ENCODE data around the gene DTNB.

DNA sequence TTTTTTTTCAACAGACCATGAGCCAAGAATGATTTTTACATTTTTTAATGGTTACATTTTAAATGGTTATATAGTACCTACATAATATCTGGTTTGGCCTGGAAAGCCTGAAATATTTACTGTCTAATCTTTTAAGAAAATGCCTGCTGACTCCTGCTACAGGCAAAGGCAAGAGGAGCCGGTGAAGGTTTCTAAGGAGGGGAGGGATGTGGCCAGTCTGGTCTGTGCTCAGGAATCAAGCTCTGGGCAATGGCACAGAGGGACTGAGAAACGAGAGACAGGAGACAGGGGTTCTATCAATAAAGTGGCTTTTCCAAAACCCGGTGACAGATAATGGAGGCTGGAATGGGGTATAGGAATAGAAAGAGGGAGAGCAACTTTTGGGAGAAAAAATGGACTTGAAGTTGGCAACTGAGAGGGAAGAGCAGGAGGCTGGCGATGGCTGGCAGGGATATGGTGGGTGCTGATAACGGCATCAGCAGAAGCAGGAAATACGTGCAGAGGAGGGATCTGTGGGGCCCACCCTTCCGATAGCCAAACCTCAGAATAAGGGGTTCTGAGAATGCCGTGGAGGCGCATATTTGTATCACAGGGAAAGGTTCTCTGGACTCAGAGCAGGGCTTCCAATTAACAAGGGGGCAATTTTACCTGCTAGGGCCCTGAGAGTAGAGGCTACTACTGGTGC lies 267.6 kb downstream of the DTNB start:
- no peak for TF ChIP-seq CTCF (IDR thresholded peaks at IDR 0.05)
- TF ChIP-seq FOSL2 (IDR thresholded peaks at IDR 0.05; ENCODE audit: borderline replicate concordance, low read depth): no peak
- no peak for TF ChIP-seq RAD21 (IDR thresholded peaks at IDR 0.05; ENCODE audit: low read length)
- TF ChIP-seq SIN3A (IDR thresholded peaks at IDR 0.05; ENCODE audit: borderline replicate concordance, low read depth, low read length): no peak
- TF ChIP-seq, protein P1, sequence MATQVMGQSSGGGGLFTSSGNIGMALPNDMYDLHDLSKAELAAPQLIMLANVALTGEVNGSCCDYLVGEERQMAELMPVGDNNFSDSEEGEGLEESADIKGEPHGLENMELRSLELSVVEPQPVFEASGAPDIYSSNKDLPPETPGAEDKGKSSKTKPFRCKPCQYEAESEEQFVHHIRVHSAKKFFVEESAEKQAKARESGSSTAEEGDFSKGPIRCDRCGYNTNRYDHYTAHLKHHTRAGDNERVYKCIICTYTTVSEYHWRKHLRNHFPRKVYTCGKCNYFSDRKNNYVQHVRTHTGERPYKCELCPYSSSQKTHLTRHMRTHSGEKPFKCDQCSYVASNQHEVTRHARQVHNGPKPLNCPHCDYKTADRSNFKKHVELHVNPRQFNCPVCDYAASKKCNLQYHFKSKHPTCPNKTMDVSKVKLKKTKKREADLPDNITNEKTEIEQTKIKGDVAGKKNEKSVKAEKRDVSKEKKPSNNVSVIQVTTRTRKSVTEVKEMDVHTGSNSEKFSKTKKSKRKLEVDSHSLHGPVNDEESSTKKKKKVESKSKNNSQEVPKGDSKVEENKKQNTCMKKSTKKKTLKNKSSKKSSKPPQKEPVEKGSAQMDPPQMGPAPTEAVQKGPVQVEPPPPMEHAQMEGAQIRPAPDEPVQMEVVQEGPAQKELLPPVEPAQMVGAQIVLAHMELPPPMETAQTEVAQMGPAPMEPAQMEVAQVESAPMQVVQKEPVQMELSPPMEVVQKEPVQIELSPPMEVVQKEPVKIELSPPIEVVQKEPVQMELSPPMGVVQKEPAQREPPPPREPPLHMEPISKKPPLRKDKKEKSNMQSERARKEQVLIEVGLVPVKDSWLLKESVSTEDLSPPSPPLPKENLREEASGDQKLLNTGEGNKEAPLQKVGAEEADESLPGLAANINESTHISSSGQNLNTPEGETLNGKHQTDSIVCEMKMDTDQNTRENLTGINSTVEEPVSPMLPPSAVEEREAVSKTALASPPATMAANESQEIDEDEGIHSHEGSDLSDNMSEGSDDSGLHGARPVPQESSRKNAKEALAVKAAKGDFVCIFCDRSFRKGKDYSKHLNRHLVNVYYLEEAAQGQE (IDR thresholded peaks at IDR 0.05; ENCODE audit: low read depth, low read length): no peak
- TF ChIP-seq EP300 (IDR thresholded peaks at IDR 0.05; ENCODE audit: borderline replicate concordance in 1 of 2, low read depth in 1 of 2, low read length in 1 of 2): no peak
- no peak for TF ChIP-seq MAX (IDR thresholded peaks at IDR 0.05; ENCODE audit: low read depth)
- TF ChIP-seq EZH2phosphoT487 (IDR thresholded peaks at IDR 0.05; ENCODE audit: borderline replicate concordance, low read depth): no peak
- TF ChIP-seq YY1 (IDR thresholded peaks at IDR 0.05; ENCODE audit: low read depth): no peak
- TF ChIP-seq, protein P2, sequence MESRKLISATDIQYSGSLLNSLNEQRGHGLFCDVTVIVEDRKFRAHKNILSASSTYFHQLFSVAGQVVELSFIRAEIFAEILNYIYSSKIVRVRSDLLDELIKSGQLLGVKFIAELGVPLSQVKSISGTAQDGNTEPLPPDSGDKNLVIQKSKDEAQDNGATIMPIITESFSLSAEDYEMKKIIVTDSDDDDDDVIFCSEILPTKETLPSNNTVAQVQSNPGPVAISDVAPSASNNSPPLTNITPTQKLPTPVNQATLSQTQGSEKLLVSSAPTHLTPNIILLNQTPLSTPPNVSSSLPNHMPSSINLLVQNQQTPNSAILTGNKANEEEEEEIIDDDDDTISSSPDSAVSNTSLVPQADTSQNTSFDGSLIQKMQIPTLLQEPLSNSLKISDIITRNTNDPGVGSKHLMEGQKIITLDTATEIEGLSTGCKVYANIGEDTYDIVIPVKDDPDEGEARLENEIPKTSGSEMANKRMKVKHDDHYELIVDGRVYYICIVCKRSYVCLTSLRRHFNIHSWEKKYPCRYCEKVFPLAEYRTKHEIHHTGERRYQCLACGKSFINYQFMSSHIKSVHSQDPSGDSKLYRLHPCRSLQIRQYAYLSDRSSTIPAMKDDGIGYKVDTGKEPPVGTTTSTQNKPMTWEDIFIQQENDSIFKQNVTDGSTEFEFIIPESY (IDR thresholded peaks at IDR 0.05; ENCODE audit: borderline replicate concordance, low read depth): no peak
- no peak for TF ChIP-seq ELF1 (IDR thresholded peaks at IDR 0.05)
- TF ChIP-seq, protein P3, sequence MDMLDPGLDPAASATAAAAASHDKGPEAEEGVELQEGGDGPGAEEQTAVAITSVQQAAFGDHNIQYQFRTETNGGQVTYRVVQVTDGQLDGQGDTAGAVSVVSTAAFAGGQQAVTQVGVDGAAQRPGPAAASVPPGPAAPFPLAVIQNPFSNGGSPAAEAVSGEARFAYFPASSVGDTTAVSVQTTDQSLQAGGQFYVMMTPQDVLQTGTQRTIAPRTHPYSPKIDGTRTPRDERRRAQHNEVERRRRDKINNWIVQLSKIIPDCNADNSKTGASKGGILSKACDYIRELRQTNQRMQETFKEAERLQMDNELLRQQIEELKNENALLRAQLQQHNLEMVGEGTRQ (IDR thresholded peaks at IDR 0.05; ENCODE audit: borderline replicate concordance, low read depth, low read length): no peak
- no peak for TF ChIP-seq JUND (IDR thresholded peaks at IDR 0.05)
- no peak for TF ChIP-seq FOXJ3 (CRISPR knock-in tag; IDR thresholded peaks at IDR 0.05)

All from SK-N-SH (cell line).